K562 (cell line): ENCODE data around the gene NDUFA13. TPM values are rescaled to one million over a fixed set of nuclear protein-coding genes. Genes with fewer than 3 reads are reported as not detected.
A peak's percentile ranks its signal among the peaks of the same experiment; 100 is the strongest.

Experiments used
- ASH1L ChIP-seq: fragments of 450-650 bp; IDR thresholded peaks from 2 replicates; pipeline ENCODE4 v1.6.1; 2018; ENCODE audit warnings: borderline replicate concordance, mild to moderate bottlenecking, low read depth; ENCODE audit not compliant: partially characterized antibody
- CBX8 ChIP-seq: fragments of 200-600 bp; sonication (generic); IDR thresholded peaks from 2 replicates; pipeline ENCODE4 v1.6.1; 2012; ENCODE audit warnings: borderline replicate concordance, mixed run types, low read depth, mild to moderate bottlenecking, moderate library complexity, mixed read lengths, low read length, control low read depth, inconsistent platforms; ENCODE audit not compliant: poor library complexity, severe bottlenecking; ENCODE audit errors: extremely low read depth
- CREM ChIP-seq: IDR thresholded peaks from 2 replicates; pipeline ENCODE4 v1.6.1; 2014; ENCODE audit warnings: antibody characterized with exemption, low read depth
- DDX20 ChIP-seq: fragments of 450-650 bp; IDR thresholded peaks from 2 replicates; pipeline ENCODE4 v1.6.1; 2016; ENCODE audit warnings: missing genetic modification characterization, low read depth, mild to moderate bottlenecking, missing compliant biosample characterization, moderate library complexity
- EP400 ChIP-seq: fragments of 450-650 bp; IDR thresholded peaks from 2 replicates; pipeline ENCODE4 v1.6.1; 2017; ENCODE audit warnings: antibody characterized with exemption, mild to moderate bottlenecking, moderate library complexity
- FIP1L1 ChIP-seq: fragments of 200-400 bp; formaldehyde crosslinking; IDR thresholded peaks from 2 replicates; pipeline ENCODE4 v1.6.1; 2018; ENCODE audit warnings: mild to moderate bottlenecking, low read depth, low read length; ENCODE audit not compliant: poor library complexity, severe bottlenecking
- MEF2D ChIP-seq: conservative IDR thresholded peaks from 2 replicates; pipeline ENCODE4 v1.6.1; 2016; ENCODE audit warnings: low read depth, missing genetic modification characterization, missing compliant biosample characterization
- POLR2G ChIP-seq: fragments of 200-400 bp; formaldehyde crosslinking; IDR thresholded peaks from 2 replicates; pipeline ENCODE4 v1.6.1; 2017; ENCODE audit warnings: low read depth, mild to moderate bottlenecking, antibody characterized with exemption, low read length, moderate library complexity
- POLR3G ChIP-seq: IDR thresholded peaks from 2 replicates; pipeline ENCODE4 v1.6.1; 2011; ENCODE audit not compliant: insufficient read length, insufficient replicate concordance; ENCODE audit errors: extremely low read depth
- PURB ChIP-seq: sonication (generic); formaldehyde crosslinking; IDR thresholded peaks from 2 replicates; pipeline ENCODE4 v1.9.0; 2021; ENCODE audit warnings: low read depth, mild to moderate bottlenecking, missing genetic modification reagents
- SETDB1 ChIP-seq: IDR thresholded peaks from one replicate; pipeline ENCODE4 v1.6.1; 2012; ENCODE audit warnings: low read length, control low read depth, inconsistent platforms
- SIN3B ChIP-seq: fragments of 450-650 bp; IDR thresholded peaks from 2 replicates; pipeline ENCODE4 v1.6.1; 2017; ENCODE audit warnings: low read depth, mild to moderate bottlenecking, moderate library complexity
- SMC3 ChIP-seq: conservative IDR thresholded peaks from 2 replicates; pipeline ENCODE4 v1.6.1; 2011; ENCODE audit warnings: low read depth, low read length, improper control_type of control experiment; ENCODE audit not compliant: insufficient read depth
- SOX6 ChIP-seq: fragments of 450-650 bp; IDR thresholded peaks from 2 replicates; pipeline ENCODE4 v1.6.1; 2014; ENCODE audit warnings: mild to moderate bottlenecking
- SP1 ChIP-seq: sonication (generic); formaldehyde crosslinking; IDR thresholded peaks from 2 replicates; pipeline ENCODE4 v1.8.1; 2022; ENCODE audit warnings: mild to moderate bottlenecking, missing genetic modification reagents
- SREBF2 ChIP-seq: sonication (generic); formaldehyde crosslinking; IDR thresholded peaks from 2 replicates; pipeline ENCODE4 v1.4.0; 2020; ENCODE audit warnings: mild to moderate bottlenecking, missing genetic modification reagents
- TEAD1 ChIP-seq, 2 experiments: fragments of 450-650 bp in 1 of 2; sonication (generic) in 1 of 2; formaldehyde crosslinking; IDR thresholded peaks; 2 replicates each; pipeline versions ENCODE4 v1.4.0 to v1.8.0; 2020 to 2022; ENCODE audit warnings: mild to moderate bottlenecking in 2 of 2, missing genetic modification reagents in 1 of 2
- XRCC4 ChIP-seq: IDR thresholded peaks from one replicate; pipeline ENCODE4 v1.6.1; 2011; ENCODE audit not compliant: insufficient read depth, insufficient read length; ENCODE audit errors: extremely low read depth
- ZEB2 ChIP-seq: fragments of 450-650 bp; IDR thresholded peaks from 2 replicates; pipeline ENCODE4 v1.6.1; 2016
- ZSCAN29 ChIP-seq: fragments of 450-650 bp; IDR thresholded peaks from 2 replicates; pipeline ENCODE4 v1.6.1; 2017
- polyA plus RNA-seq, 8 experiments: library from polyadenylated mRNA; depleted of rRNA in 4 of 8; stranded (reverse) in 5 of 8; unstranded in 3 of 8; fragments of >200 nt; fragmentation: Nextera tagmentation in 2 of 8; fragmentation: Illumina TruSeq in 1 of 8; extraction: Ambion mirVana in 2 of 8; extraction: Trizol in 1 of 8; gene quantifications; 2 replicates each; pipeline versions ENCODE4 v1.2.1 to v1.2.3, GENCODE V29; 2011 to 2014; ENCODE audit warnings: inconsistent platforms in 1 of 8, missing spikeins in 1 of 8
- total RNA-seq, 7 experiments: library from RNA; depleted of rRNA in 6 of 7; stranded (reverse); fragments of >200 nt in 6 of 7; fragmentation: Illumina TruSeq in 2 of 7; extraction: Trizol in 2 of 7; gene quantifications; 2 replicates each; pipeline versions ENCODE4 v1.2.1 to v1.2.3, GENCODE V29; 2011 to 2021; ENCODE audit warnings: low replicate concordance in 1 of 7
- TF ChIP-seq, protein P1 (sequence below): sonication (generic); formaldehyde crosslinking; IDR thresholded peaks from 2 replicates; pipeline ENCODE4 v1.4.0; 2020; ENCODE audit warnings: mild to moderate bottlenecking, missing genetic modification reagents
- TF ChIP-seq, protein P2 (sequence below): fragments of 250-450 bp; sonication (Bioruptor Pico); IDR thresholded peaks from 2 replicates; pipeline ENCODE4 v1.4.0; 2020; ENCODE audit warnings: borderline replicate concordance
- TF ChIP-seq, protein P3 (sequence below): fragments of 450-650 bp; IDR thresholded peaks from 2 replicates; pipeline ENCODE4 v1.7.0; 2016; ENCODE audit warnings: borderline replicate concordance

Gene NDUFA13
- total and polyA plus RNA-seq, 9 of the 15 experiments (the other 6 are each of a cell fraction or from before 2014, with no cell fraction given) = 146 to 596 (median 429) TPM

DNA sequence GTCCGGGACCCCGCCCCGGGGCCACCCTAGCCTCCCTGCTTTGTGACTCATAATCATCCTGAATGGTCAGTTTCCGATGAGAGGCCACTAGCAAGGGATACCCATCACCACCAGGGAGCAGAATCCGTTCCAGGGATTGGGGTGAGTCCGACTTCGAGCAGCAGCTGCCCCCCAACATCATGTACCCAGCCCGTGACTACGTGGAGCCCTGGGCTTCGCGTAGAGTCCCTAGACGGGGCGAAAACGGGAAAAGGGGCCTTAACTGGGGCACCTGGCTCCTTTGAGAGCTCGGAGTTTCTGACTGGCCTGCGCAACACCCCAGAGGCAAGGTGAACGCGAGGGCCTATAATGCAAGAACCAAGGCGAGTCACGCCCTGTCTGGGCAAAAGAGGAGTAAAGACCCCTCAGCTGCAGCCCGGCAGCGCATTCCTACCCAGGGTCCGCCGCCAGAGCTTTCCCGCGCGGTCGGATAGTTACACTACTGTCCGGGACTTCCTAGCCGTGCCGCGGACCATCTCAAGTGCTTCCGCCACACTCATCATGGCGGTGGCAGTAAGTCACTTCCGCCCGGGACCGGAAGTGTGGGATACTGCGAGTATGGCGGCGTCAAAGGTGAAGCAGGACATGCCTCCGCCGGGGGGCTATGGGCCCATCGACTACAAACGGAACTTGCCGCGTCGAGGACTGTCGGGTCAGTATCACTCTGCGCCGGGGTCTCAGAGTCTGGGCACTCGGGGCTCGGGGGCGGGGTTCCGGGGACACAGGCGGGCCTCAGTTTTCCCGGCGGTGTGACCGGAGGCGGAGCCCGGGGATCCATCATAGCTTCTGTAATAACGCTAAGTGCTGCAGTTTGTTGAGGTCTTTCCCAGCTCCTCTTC, at the start of gene NDUFA13 (continued):
- TF ChIP-seq POLR2G = peak; percentile 92
- TF ChIP-seq, protein P1, sequence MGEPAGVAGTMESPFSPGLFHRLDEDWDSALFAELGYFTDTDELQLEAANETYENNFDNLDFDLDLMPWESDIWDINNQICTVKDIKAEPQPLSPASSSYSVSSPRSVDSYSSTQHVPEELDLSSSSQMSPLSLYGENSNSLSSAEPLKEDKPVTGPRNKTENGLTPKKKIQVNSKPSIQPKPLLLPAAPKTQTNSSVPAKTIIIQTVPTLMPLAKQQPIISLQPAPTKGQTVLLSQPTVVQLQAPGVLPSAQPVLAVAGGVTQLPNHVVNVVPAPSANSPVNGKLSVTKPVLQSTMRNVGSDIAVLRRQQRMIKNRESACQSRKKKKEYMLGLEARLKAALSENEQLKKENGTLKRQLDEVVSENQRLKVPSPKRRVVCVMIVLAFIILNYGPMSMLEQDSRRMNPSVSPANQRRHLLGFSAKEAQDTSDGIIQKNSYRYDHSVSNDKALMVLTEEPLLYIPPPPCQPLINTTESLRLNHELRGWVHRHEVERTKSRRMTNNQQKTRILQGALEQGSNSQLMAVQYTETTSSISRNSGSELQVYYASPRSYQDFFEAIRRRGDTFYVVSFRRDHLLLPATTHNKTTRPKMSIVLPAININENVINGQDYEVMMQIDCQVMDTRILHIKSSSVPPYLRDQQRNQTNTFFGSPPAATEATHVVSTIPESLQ (CRISPR knock-in tag) = peak; percentile 90
- peak in 1 of 2 experiments; percentile 74; a peak in 2 of 4 replicates for TF ChIP-seq TEAD1 (CRISPR knock-in tag; IDR thresholded peaks at IDR 0.05)
- peak; percentile 75 for TF ChIP-seq ASH1L
- no peak for TF ChIP-seq SETDB1
- peak; percentile 71 for TF ChIP-seq SP1 (CRISPR knock-in tag)
- no peak for TF ChIP-seq SREBF2
- TF ChIP-seq MEF2D (tag) = no peak
- TF ChIP-seq CBX8 = no peak
- peak; percentile 43 for TF ChIP-seq FIP1L1
- TF ChIP-seq POLR3G = no peak
- peak; percentile 60; the same call in 1 of the 2 replicates for TF ChIP-seq SIN3B
- TF ChIP-seq CREM = peak; percentile 93
- TF ChIP-seq, protein P2, sequence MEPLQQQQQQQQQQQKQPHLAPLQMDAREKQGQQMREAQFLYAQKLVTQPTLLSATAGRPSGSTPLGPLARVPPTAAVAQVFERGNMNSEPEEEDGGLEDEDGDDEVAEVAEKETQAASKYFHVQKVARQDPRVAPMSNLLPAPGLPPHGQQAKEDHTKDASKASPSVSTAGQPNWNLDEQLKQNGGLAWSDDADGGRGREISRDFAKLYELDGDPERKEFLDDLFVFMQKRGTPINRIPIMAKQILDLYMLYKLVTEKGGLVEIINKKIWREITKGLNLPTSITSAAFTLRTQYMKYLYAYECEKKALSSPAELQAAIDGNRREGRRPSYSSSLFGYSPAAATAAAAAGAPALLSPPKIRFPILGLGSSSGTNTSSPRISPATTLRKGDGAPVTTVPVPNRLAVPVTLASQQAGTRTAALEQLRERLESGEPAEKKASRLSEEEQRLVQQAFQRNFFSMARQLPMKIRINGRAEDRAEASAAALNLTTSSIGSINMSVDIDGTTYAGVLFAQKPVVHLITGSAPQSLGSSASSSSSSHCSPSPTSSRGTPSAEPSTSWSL (CRISPR knock-in tag) = no peak
- peak; percentile 8 for TF ChIP-seq XRCC4
- TF ChIP-seq, protein P3, sequence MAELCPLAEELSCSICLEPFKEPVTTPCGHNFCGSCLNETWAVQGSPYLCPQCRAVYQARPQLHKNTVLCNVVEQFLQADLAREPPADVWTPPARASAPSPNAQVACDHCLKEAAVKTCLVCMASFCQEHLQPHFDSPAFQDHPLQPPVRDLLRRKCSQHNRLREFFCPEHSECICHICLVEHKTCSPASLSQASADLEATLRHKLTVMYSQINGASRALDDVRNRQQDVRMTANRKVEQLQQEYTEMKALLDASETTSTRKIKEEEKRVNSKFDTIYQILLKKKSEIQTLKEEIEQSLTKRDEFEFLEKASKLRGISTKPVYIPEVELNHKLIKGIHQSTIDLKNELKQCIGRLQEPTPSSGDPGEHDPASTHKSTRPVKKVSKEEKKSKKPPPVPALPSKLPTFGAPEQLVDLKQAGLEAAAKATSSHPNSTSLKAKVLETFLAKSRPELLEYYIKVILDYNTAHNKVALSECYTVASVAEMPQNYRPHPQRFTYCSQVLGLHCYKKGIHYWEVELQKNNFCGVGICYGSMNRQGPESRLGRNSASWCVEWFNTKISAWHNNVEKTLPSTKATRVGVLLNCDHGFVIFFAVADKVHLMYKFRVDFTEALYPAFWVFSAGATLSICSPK = no peak
- TF ChIP-seq ZSCAN29 = no peak
- TF ChIP-seq SMC3 = no peak
- peak; percentile 89 for TF ChIP-seq EP400
- TF ChIP-seq SOX6 = peak; percentile 37; the same call in 1 of the 2 replicates
- TF ChIP-seq DDX20 (tag) = no peak
- TF ChIP-seq ZEB2 = no peak
- TF ChIP-seq PURB (CRISPR knock-in tag) = no peak
